ENCODE results near the gene RAB11FIP4. TPM values are rescaled to one million over a fixed set of nuclear protein-coding genes. Genes with fewer than 3 reads are reported as not detected.

The RAB11FIP4 gene
- total and polyA plus RNA-seq, 2 of the 13 experiments (the other 11 are each of a cell fraction or from before 2014, with no cell fraction given): 28.0 to 89.3 TPM

- TF ChIP-seq ZNF143 (CRISPR knock-in tag; IDR thresholded peaks at IDR 0.05) (no peak), RBFOX2 (IDR thresholded peaks at IDR 0.05; ENCODE audit: low read depth, low read length) (peak; percentile 81)
Measured at GRCh38 chr17:31487648-31488263, 96.3 kb downstream of the RAB11FIP4 start (continued).

- H3K27ac ChIP-seq (ENCODE audit: extremely low read length, insufficient read depth, low read length): peak overlapping the region; percentile 63
- peak overlapping the region; percentile 88 for H3K9ac ChIP-seq (ENCODE audit: insufficient read depth, low read depth, low read length)
- 4% methylated on average over 13 of the region's 62 CpGs for WGBS (ENCODE audit: low lambda C conversion rate)
- in situ Hi-C loops (cut with HindIII; ENCODE audit: extremely low pct_ligation_motif_present, low pct_unique_long_range_greater_than_20kb): no loop called here
- no peak overlapping the region for H2AFZ ChIP-seq (ENCODE audit: low read length)
- CTCF ChIA-PET (ENCODE audit: low intra/inter-chr PET ratio, low total read pairs): no interaction called here
- H3K36me3 ChIP-seq (replicated peaks in 1 of 2; ENCODE audit: control insufficient read depth in 1 of 2, insufficient read depth in 2 of 2, low read length in 2 of 2): peaks cover 3 to 12% of the 10 kb centered on the region in 2 experiments; a peak in 2 of 5 replicates
- peak overlapping the region; percentile 89 for H3K4me2 ChIP-seq (ENCODE audit: low read depth, low read length)
- H3K9me3 ChIP-seq (ENCODE audit: low read length): no peaks in the 10 kb centered on the region
- POLR2A ChIA-PET: interaction anchor here (0.6 to 6.0 kb wide), 14 partner anchors 11 to 912 kb away, joined by 3 to 161 read pairs (median 5); no protein-coding TSS in a partner anchor
- H3K4me1 ChIP-seq (ENCODE audit: insufficient read depth, low read length): peaks cover 53% of the 10 kb centered on the region
- no peaks in the 10 kb centered on the region for H3K27me3 ChIP-seq (ENCODE audit: control insufficient read depth in 1 of 2, insufficient read depth in 2 of 2, low read length in 2 of 2)
- H3K4me3 ChIP-seq (replicated peaks in 1 of 3; ENCODE audit: insufficient read depth in 1 of 3, low read depth in 2 of 3, low read length in 3 of 3): peak overlapping the region; percentile 81 to 95 (median 87)
- no TSS peak for BruUV-seq (replicated peaks)
- H4K20me1 ChIP-seq (ENCODE audit: insufficient read depth, low read length): no peaks in the 10 kb centered on the region; the same call in 1 of the 2 replicates
- FAIRE-seq: no peak
- intact Hi-C loops (cut with micrococcal nuclease; ENCODE audit: unreplicated experiment): no loop called here
- no peak for DNase-seq (ENCODE audit: low spot score)
- peak; percentile 15 for ATAC-seq
- peaks cover 54% of the 10 kb centered on the region for H3K79me2 ChIP-seq (ENCODE audit: insufficient read depth, low read length)
- TF ChIP-seq PHF8 (CRISPR knock-in tag; IDR thresholded peaks at IDR 0.05) (peak; percentile 43; the same call in 1 of the 2 replicates), NR2C2 (CRISPR knock-in tag; IDR thresholded peaks at IDR 0.05; ENCODE audit: borderline replicate concordance) (peak; percentile 19; the same call in 1 of the 2 replicates), NFYB (CRISPR knock-in tag; IDR thresholded peaks at IDR 0.05) (peak; percentile 7; the same call in 1 of the 2 replicates), ZNF225 (CRISPR knock-in tag; IDR thresholded peaks at IDR 0.05) (0 out of 2 replicates have a peak, but pooled peaks have one; percentile 51), ZNF777 (CRISPR knock-in tag; IDR thresholded peaks at IDR 0.05) (peak; percentile 57; the same call in 1 of the 2 replicates), SRY (CRISPR knock-in tag; IDR thresholded peaks at IDR 0.05) (no peak), CREB3 (CRISPR knock-in tag; IDR thresholded peaks at IDR 0.05) (no peak), CHD4 (IDR thresholded peaks at IDR 0.05; ENCODE audit: borderline replicate concordance, low read length) (no peak), ZFP91 (CRISPR knock-in tag; IDR thresholded peaks at IDR 0.05; ENCODE audit: borderline replicate concordance) (peak; percentile 37; the same call in 1 of the 2 replicates), SAP130 (CRISPR knock-in tag; IDR thresholded peaks at IDR 0.05; ENCODE audit: low read depth) (peak; percentile 36; the same call in 1 of the 2 replicates), ZNF768 (CRISPR knock-in tag; IDR thresholded peaks at IDR 0.05) (peak; percentile 39; the same call in 1 of the 2 replicates), ZNF563 (CRISPR knock-in tag; IDR thresholded peaks at IDR 0.05) (0 out of 2 replicates have a peak, but pooled peaks have one; percentile 59), HDAC1 (CRISPR knock-in tag; IDR thresholded peaks at IDR 0.05) (0 out of 2 replicates have a peak, but pooled peaks have one; percentile 19), HMGXB4 (CRISPR knock-in tag; IDR thresholded peaks at IDR 0.05; ENCODE audit: borderline replicate concordance in 1 of 2, low read depth in 1 of 2) (peak in 1 of 2 experiments; percentile 38; a peak in 2 of 4 replicates), CREBL2 (CRISPR knock-in tag; IDR thresholded peaks at IDR 0.05; ENCODE audit: borderline replicate concordance) (no peak)
Measured at GRCh38 chr17:31488264-31488981, 96.9 kb downstream of the RAB11FIP4 start.

All from HepG2 (cell line).